ENCODE measurements around the gene OR6K6.

The OR6K6 gene

GRCh38 chr1:158798531-158798930 is 44.0 kb downstream of the OR6K6 start:
- no peak for DNase-seq (ENCODE audit: low read depth, low spot score)
- in situ Hi-C loops (cut with HindIII; ENCODE audit: low sequenced_read_pairs) = no loop called here
- TF ChIP-seq, protein P1, sequence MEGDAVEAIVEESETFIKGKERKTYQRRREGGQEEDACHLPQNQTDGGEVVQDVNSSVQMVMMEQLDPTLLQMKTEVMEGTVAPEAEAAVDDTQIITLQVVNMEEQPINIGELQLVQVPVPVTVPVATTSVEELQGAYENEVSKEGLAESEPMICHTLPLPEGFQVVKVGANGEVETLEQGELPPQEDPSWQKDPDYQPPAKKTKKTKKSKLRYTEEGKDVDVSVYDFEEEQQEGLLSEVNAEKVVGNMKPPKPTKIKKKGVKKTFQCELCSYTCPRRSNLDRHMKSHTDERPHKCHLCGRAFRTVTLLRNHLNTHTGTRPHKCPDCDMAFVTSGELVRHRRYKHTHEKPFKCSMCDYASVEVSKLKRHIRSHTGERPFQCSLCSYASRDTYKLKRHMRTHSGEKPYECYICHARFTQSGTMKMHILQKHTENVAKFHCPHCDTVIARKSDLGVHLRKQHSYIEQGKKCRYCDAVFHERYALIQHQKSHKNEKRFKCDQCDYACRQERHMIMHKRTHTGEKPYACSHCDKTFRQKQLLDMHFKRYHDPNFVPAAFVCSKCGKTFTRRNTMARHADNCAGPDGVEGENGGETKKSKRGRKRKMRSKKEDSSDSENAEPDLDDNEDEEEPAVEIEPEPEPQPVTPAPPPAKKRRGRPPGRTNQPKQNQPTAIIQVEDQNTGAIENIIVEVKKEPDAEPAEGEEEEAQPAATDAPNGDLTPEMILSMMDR (IDR thresholded peaks at IDR 0.05; ENCODE audit: low read depth, low read length) = no peak
- H3K4me3 ChIP-seq (ENCODE audit: low read depth, low read length) = no peak overlapping the region

GRCh38 chr1:158799689-158800088 is 45.2 kb downstream of the OR6K6 start:
- TF ChIP-seq, protein P1 (IDR thresholded peaks at IDR 0.05; ENCODE audit: low read depth, low read length) = no peak
- H3K4me3 ChIP-seq (ENCODE audit: low read depth, low read length) = no peak overlapping the region
- in situ Hi-C loops (cut with HindIII; ENCODE audit: low sequenced_read_pairs) = no loop called here
- DNase-seq (ENCODE audit: low read depth, low spot score) = no peak

- no peak for DNase-seq (ENCODE audit: low read depth, low spot score)
- TF ChIP-seq, protein P1 (IDR thresholded peaks at IDR 0.05; ENCODE audit: low read depth, low read length) = no peak
- H3K4me3 ChIP-seq (ENCODE audit: low read depth, low read length) = no peak overlapping the region
- in situ Hi-C loops (cut with HindIII; ENCODE audit: low sequenced_read_pairs) = no loop called here
These were observed 46.0 kb downstream of the OR6K6 start for GRCh38 chr1:158800526-158800925.

GRCh38 chr1:158801396-158801795 is 46.9 kb downstream of the OR6K6 start:
- TF ChIP-seq, protein P1 (IDR thresholded peaks at IDR 0.05; ENCODE audit: low read depth, low read length) = no peak
- no peak for DNase-seq (ENCODE audit: low read depth, low spot score)
- no peak overlapping the region for H3K4me3 ChIP-seq (ENCODE audit: low read depth, low read length)
- in situ Hi-C loops (cut with HindIII; ENCODE audit: low sequenced_read_pairs) = no loop called here

GRCh38 chr1:158803678-158804077 is 49.2 kb downstream of the OR6K6 start:
- no peak for DNase-seq (ENCODE audit: low read depth, low spot score)
- H3K4me3 ChIP-seq (ENCODE audit: low read depth, low read length) = no peak overlapping the region
- TF ChIP-seq, protein P1 (IDR thresholded peaks at IDR 0.05; ENCODE audit: low read depth, low read length) = no peak
- in situ Hi-C loops (cut with HindIII; ENCODE audit: low sequenced_read_pairs) = no loop called here

All from astrocyte of the spinal cord (primary cell).